Kidney capillary endothelial cell (primary cell): ENCODE data around the gene ATG10.
"Not testable (repeated sequence)": the region's sequence is repeated elsewhere in the genome, so short reads cannot be mapped to it uniquely, and the experiment has no call there.

Experiments used
- DNase-seq: peaks from one replicate; pipeline ENCODE4 v3.0.0-alpha.2; 2018; ENCODE audit warnings: low spot score

ATG10 gene

GRCh38 chr5:81971712-81972491, at the start of gene ATG10:
Gene ATG10 (plus strand): TSS chr5:81972023. CDS start chr5:81987571, 15,548 bp downstream.
- DNase-seq = peak; percentile 81

- no peak for DNase-seq
These were observed 49.0 kb upstream of the ATG10 start for GRCh38 chr5:81922854-81923279.

- DNase-seq = no peak
These were observed 47.4 kb upstream of the ATG10 start for GRCh38 chr5:81924442-81924841.

GRCh38 chr5:81925009-81925408, 46.8 kb upstream of the ATG10 start:
- DNase-seq = no peak

- no peak for DNase-seq
These were observed 45.8 kb upstream of the ATG10 start for GRCh38 chr5:81925981-81926380.

GRCh38 chr5:81936066-81936465, 35.8 kb upstream of the ATG10 start:
- DNase-seq = no peak

GRCh38 chr5:81936750-81937149, 35.1 kb upstream of the ATG10 start:
- no peak for DNase-seq

GRCh38 chr5:81942746-81943145, 29.1 kb upstream of the ATG10 start:
- no peak for DNase-seq

- DNase-seq = no peak
These were observed 23.5 kb upstream of the ATG10 start for GRCh38 chr5:81948349-81948748.

- DNase-seq = no peak
These were observed 22.4 kb upstream of the ATG10 start for GRCh38 chr5:81949462-81949861.

- DNase-seq = no peak
These were observed 20.8 kb upstream of the ATG10 start for GRCh38 chr5:81950996-81951395.

- not testable (repeated sequence) for DNase-seq
These were observed 17.0 kb upstream of the ATG10 start for GRCh38 chr5:81954796-81955195.

- DNase-seq = not testable (repeated sequence)
These were observed 13.7 kb upstream of the ATG10 start for GRCh38 chr5:81958129-81958528.

- no peak for DNase-seq
These were observed 10.0 kb upstream of the ATG10 start for GRCh38 chr5:81961651-81962440.

GRCh38 chr5:81963544-81963943, 8.3 kb upstream of the ATG10 start:
- DNase-seq = no peak

- no peak for DNase-seq
These were observed 6.3 kb upstream of the ATG10 start for GRCh38 chr5:81965524-81965923.

GRCh38 chr5:81969226-81969625, 2.6 kb upstream of the ATG10 start:
- no peak for DNase-seq

- DNase-seq = no peak
These were observed 1.9 kb upstream of the ATG10 start for GRCh38 chr5:81969912-81970311.

GRCh38 chr5:81971111-81971711, 612 bp upstream of the ATG10 start:
- peak; percentile 30 for DNase-seq

- DNase-seq = no peak
These were observed 615 bp downstream of the ATG10 start for GRCh38 chr5:81972492-81972783.

GRCh38 chr5:81980160-81980559, 8.3 kb downstream of the ATG10 start:
- DNase-seq = no peak

GRCh38 chr5:81980598-81981260, 8.9 kb downstream of the ATG10 start:
- no peak for DNase-seq
